Naive thymus-derived CD8-positive, alpha-beta T cell (primary cell): Measurements from ENCODE around the gene PTEN. TPM values are rescaled to one million over a fixed set of nuclear protein-coding genes. Genes with fewer than 3 reads are reported as not detected.

Experiments used
- ATAC-seq, 2 donors: fragments of 150-1000 bp; cut with Tn5 transposase in 1 of 2; sonication (Bioruptor Pico), chemical (Tn5 transposase) in 1 of 2; 1 replicate in 1 of 2; 2 replicates in 1 of 2; pipeline ENCODE4 v1.10.0; 2021; ENCODE audit warnings: mild to moderate bottlenecking in 2 of 2, moderate library complexity in 2 of 2
- POLR2A ChIA-PET: fragments of 350-600 bp; sonication (Branson Sonifier 250); formaldehyde crosslinking; loops from one replicate; lab custom pipeline; 2021; ENCODE audit warnings: antibody characterized with exemption; lab: Charles Lee
- DNase-seq, 10 donors: peaks; one replicate each; pipeline versions ENCODE4 v3.0.0 to v3.0.0-alpha.2; 2020 to 2022
- H3K27ac Mint-ChIP-seq, 10 donors: one replicate each; pipeline ENCODE4 v1.8.0; 2020 to 2022; ENCODE audit warnings: mild to moderate bottlenecking in 10 of 10, mixed read lengths in 10 of 10, moderate library complexity in 4 of 10, inconsistent platforms in 1 of 10
- H3K27me3 Mint-ChIP-seq, 5 donors: one replicate each; pipeline ENCODE4 v1.8.0; 2021 to 2022; ENCODE audit warnings: mixed read lengths in 5 of 5
- H3K36me3 Mint-ChIP-seq, 3 donors: one replicate each; pipeline ENCODE4 v1.8.0; 2020 to 2022; ENCODE audit warnings: mixed read lengths in 3 of 3, mild to moderate bottlenecking in 2 of 3, inconsistent platforms in 1 of 3
- H3K4me1 Mint-ChIP-seq, 4 donors: one replicate each; pipeline ENCODE4 v1.8.0; 2021 to 2022; ENCODE audit warnings: mixed read lengths in 4 of 4
- H3K4me3 Mint-ChIP-seq, 10 donors: one replicate each; pipeline ENCODE4 v1.8.0; 2020 to 2022; ENCODE audit warnings: mild to moderate bottlenecking in 10 of 10, mixed read lengths in 10 of 10, moderate library complexity in 6 of 10, inconsistent platforms in 1 of 10
- H3K9me3 Mint-ChIP-seq, 9 donors: one replicate each; pipeline ENCODE4 v1.8.0; 2020 to 2022; ENCODE audit warnings: mixed read lengths in 9 of 9, mild to moderate bottlenecking in 3 of 9, inconsistent platforms in 1 of 9, moderate library complexity in 1 of 9
- polyA plus RNA-seq, 3 donors: library from polyadenylated mRNA; unstranded; fragments of 300-500 nt; fragmentation: Illumina TruSeq; gene quantifications; one replicate each; pipeline ENCODE4 v1.2.3, GENCODE V29; 2021
- total RNA-seq, 8 experiments: library from RNA in 2 of 8; stranded (reverse) in 2 of 8; gene quantifications; one replicate each; pipeline ENCODE4 v1.2.3 and lab custom pipeline; 2021 to 2026

PTEN gene
- total and polyA plus RNA-seq, 5 experiments from 2014 or later = 29.4 to 90.0 (median 37.7) TPM

DNA sequence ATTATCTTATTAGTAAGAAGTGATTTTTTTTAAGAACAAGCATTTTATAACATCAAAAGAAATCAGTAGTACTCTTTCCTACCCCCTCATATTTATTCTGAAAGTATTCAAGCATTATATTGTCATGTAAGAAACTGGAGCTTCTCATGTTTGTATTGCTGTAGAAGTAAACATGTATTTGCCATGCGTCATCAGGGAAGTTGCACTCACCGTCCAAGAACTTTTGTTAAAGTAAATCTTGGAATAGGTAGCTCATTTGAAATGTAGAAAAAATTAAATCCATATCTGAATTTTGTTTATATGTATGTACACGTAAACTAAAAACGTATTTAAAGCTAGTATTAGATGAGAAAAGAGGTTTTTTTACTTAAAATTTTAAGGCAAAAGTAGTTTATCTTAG, 96.8 kb downstream of the PTEN start:
- no peak for DNase-seq
- POLR2A ChIA-PET = no interaction called here
- ATAC-seq = no peak
- H3K4me3 Mint-ChIP-seq = no peak overlapping the region
- H3K27me3 Mint-ChIP-seq = no peaks in the 10 kb centered on the region
- peaks cover 4 to 22% (median 13%) of the 10 kb centered on the region in 4 donors for H3K4me1 Mint-ChIP-seq
- no peaks in the 10 kb centered on the region for H3K9me3 Mint-ChIP-seq
- peak overlapping the region in 1 of 10 donors; percentile 14 for H3K27ac Mint-ChIP-seq
- peaks cover 0 to 68% (median 29%) of the 10 kb centered on the region in 3 donors for H3K36me3 Mint-ChIP-seq

DNA sequence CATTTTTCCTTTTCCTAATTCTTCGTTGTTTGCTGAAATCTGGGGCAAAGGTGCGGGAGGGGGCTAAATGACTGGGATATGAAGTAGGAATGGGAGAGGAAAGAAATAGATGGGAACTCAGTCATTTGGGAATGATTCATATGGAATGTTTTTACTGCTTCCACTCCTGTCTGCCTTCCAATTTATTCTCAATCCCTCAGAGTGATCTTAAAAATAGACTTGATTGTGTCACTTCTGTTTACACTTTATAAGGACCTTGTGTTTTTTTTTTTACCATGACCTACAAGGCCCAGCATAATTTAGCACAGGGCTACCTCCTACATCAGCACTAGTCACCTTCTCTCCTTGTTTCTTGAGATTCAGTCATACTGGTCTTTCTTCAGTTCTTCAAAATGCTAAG, 97.9 kb downstream of the PTEN start:
- Mint-ChIP-seq H3K27ac (peak overlapping the region in 7 of 10 donors; percentile 5 to 60 (median 22)), H3K36me3 (peaks cover 0 to 71% (median 32%) of the 10 kb centered on the region in 3 donors), H3K9me3 (no peaks in the 10 kb centered on the region), H3K27me3 (no peaks in the 10 kb centered on the region), H3K4me3 (no peak overlapping the region), H3K4me1 (peaks cover 0 to 17% (median 8%) of the 10 kb centered on the region in 4 donors)
- DNase-seq (no peak), ATAC-seq (no peak)
- POLR2A ChIA-PET = no interaction called here

DNA sequence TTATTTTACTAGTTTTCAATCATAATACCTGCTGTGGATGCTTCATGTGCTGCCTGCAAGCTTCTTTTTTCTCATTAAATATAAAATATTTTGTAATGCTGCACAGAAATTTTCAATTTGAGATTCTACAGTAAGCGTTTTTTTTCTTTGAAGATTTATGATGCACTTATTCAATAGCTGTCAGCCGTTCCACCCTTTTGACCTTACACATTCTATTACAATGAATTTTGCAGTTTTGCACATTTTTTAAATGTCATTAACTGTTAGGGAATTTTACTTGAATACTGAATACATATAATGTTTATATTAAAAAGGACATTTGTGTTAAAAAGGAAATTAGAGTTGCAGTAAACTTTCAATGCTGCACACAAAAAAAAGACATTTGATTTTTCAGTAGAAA, 103.0 kb downstream of the PTEN start:
- H3K27ac Mint-ChIP-seq = peak overlapping the region in 3 of 10 donors; percentile 2 to 38 (median 30)
- H3K27me3 Mint-ChIP-seq = no peaks in the 10 kb centered on the region
- H3K4me3 Mint-ChIP-seq = no peak overlapping the region
- H3K36me3 Mint-ChIP-seq = peaks cover 0 to 46% (median 25%) of the 10 kb centered on the region in 3 donors
- DNase-seq (no peak), ATAC-seq (no peak)
- H3K4me1 Mint-ChIP-seq = peaks cover 0 to 14% (median 5%) of the 10 kb centered on the region in 4 donors
- POLR2A ChIA-PET = interaction anchor here (0.7 kb wide), 1 partner anchor 415 kb away, joined by 8 read pairs; no protein-coding TSS in a partner anchor
- H3K9me3 Mint-ChIP-seq = no peaks in the 10 kb centered on the region

DNA sequence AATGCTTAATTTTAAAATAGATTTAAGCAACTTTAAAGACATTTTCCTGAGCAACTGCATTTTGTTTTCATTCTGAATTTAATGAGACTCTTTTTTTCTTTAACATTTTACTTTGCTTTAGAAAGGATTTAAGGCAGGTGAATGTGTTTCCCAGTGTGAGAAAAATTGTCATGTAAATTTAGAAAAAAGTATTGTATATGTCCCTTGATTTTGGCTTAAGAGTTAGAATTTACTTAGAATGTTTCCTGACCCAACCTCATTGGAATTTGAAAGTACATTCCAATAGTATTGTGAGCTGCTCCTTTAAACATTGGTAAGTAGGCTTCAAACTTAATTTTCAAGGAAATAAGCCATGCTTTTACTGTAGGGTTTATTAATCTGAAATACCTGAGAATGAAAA, 110.2 kb downstream of the PTEN start:
- peaks cover 0 to 2% (median 0%) of the 10 kb centered on the region in 9 donors for H3K9me3 Mint-ChIP-seq
- DNase-seq (no peak), ATAC-seq (no peak)
- no peak overlapping the region for H3K27ac Mint-ChIP-seq
- H3K4me3 Mint-ChIP-seq = no peak overlapping the region
- H3K27me3 Mint-ChIP-seq = no peaks in the 10 kb centered on the region
- H3K36me3 Mint-ChIP-seq = peaks cover 0 to 2% (median 0%) of the 10 kb centered on the region in 3 donors
- POLR2A ChIA-PET = no interaction called here
- peaks cover 0 to 16% (median 3%) of the 10 kb centered on the region in 4 donors for H3K4me1 Mint-ChIP-seq

DNA sequence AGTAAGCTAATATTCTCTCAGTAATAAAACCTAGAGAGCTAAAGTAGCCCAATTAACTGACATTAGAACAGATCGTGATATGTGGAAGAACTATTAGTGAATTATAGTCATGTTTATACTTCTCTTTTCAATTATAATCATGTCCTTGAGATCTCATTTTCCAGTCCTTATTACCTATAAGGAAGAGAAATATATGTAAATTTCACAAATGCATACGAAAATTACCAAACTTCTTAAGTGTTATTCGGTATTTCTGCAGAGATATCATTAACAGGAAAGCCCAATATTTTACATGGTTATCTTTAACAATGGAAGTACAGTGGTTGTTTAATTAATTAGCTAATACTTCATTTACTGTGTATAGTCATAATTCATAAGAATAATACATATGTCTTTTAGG, 110.7 kb downstream of the PTEN start:
- ATAC-seq (no peak), DNase-seq (no peak)
- Mint-ChIP-seq H3K4me1 (peaks cover 0 to 16% (median 3%) of the 10 kb centered on the region in 4 donors), H3K36me3 (peaks cover 0 to 2% (median 0%) of the 10 kb centered on the region in 3 donors), H3K4me3 (no peak overlapping the region), H3K9me3 (peaks cover 0 to 2% (median 0%) of the 10 kb centered on the region in 9 donors), H3K27ac (no peak overlapping the region), H3K27me3 (no peaks in the 10 kb centered on the region)
- POLR2A ChIA-PET = no interaction called here

DNA sequence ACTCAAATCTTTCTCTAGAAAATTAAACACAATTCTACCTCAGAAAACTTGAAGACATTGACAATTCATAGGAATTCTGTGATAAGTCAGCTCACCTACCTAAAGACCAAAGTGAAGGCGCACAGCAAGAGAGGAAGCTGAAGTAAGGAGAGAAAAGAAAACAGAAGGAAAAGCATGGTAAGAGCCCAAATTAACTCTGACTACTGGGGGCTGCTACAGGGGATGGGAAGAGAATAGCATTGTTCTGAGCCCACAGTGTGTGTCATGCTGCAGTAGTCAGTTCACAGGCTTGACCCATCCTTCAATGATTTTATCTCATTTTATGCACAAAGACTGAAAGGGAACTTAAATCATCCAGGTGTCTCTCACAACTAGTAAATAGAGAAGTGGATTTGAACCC, 111.3 kb downstream of the PTEN start:
- no peak for ATAC-seq
- Mint-ChIP-seq H3K36me3 (peaks cover 0 to 2% (median 0%) of the 10 kb centered on the region in 3 donors), H3K27me3 (no peaks in the 10 kb centered on the region), H3K4me3 (no peak overlapping the region), H3K27ac (peak overlapping the region in 1 of 10 donors; percentile 27), H3K9me3 (peaks cover 0 to 2% (median 0%) of the 10 kb centered on the region in 9 donors), H3K4me1 (peaks cover 0 to 16% (median 2%) of the 10 kb centered on the region in 4 donors)
- DNase-seq = no peak
- POLR2A ChIA-PET = no interaction called here

DNA sequence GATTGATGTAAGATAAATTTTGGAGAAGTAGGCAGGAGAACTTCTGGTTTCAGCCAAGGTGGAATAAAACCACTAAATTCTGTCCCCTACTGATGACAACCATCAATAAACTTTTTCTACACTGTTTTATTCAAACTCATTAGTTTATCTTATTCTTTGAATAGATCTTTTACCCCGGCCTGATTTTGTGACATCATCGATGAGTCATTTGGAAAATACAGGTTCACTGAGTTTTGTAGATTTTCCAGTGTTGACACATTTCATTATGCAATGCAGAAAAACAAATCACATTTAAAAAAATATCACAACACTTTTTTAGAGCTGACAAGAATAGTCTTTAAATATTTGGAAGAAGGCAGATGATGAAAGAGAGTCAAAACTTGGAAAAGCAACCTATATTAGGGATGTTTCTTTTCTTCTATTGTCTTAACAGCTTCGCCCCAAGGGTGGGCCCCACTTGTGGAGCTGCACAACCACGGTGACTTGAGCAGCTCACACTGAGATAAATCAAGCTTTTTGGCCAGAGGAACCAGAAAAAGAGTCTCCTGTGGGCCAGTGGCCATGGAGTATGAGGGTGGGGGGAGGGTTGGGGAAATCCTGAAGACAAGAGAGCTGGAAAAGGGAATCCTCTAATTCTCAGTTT, 112.8 kb downstream of the PTEN start:
- POLR2A ChIA-PET = no interaction called here
- no peak overlapping the region for H3K27ac Mint-ChIP-seq
- no peak for ATAC-seq
- no peak overlapping the region for H3K4me3 Mint-ChIP-seq
- no peaks in the 10 kb centered on the region for H3K27me3 Mint-ChIP-seq
- peaks cover 0 to 2% (median 0%) of the 10 kb centered on the region in 9 donors for H3K9me3 Mint-ChIP-seq
- DNase-seq = no peak
- H3K36me3 Mint-ChIP-seq = peaks cover 0 to 2% (median 0%) of the 10 kb centered on the region in 3 donors
- H3K4me1 Mint-ChIP-seq = peaks cover 0 to 18% (median 1%) of the 10 kb centered on the region in 4 donors

DNA sequence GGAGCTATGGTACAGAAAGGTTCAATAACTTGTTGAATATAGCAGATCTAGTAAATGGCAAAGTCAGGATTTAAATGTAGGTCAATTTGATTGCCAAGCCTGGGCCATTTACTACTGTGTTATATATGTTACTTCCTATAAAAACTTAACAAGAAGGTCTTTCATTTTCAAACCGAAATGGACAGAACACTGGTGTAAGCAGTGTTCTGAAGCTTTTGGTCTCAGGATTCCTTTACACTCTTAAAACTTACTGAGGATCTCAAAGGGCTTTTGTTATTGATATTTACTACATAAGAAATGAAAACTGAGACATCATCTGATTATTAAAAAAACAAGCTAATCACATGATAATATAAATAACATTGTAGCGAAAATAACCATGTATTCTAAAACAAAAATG, 114.7 kb downstream of the PTEN start:
- Mint-ChIP-seq H3K27ac (no peak overlapping the region), H3K4me3 (no peak overlapping the region), H3K4me1 (peaks cover 0 to 15% (median 0%) of the 10 kb centered on the region in 4 donors), H3K9me3 (no peaks in the 10 kb centered on the region), H3K27me3 (peaks cover 0 to 3% (median 0%) of the 10 kb centered on the region in 5 donors), H3K36me3 (no peaks in the 10 kb centered on the region)
- no peak for ATAC-seq
- no peak for DNase-seq
- POLR2A ChIA-PET = no interaction called here

DNA sequence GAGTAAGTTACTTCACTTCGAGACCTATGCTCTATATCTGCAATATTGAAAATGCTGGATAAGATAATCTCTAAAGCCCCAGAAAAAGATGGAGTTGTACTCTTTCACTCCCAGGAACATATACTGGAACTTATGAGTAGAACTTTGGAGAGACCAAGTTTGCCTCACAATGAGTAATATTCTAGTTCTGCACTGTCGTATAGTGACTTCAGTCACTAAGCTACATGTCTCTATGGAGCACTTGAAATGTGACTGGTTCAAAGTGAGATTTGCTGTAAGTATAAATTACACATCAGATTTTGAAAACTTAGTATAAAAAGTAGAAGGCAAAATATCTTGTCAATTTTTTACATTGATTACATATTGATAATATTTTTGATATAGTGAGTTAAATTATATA, 116.4 kb downstream of the PTEN start:
- Mint-ChIP-seq H3K4me1 (peaks cover 0 to 12% (median 0%) of the 10 kb centered on the region in 4 donors), H3K9me3 (no peaks in the 10 kb centered on the region), H3K27me3 (peaks cover 0 to 7% (median 3%) of the 10 kb centered on the region in 5 donors), H3K4me3 (no peak overlapping the region), H3K27ac (no peak overlapping the region), H3K36me3 (no peaks in the 10 kb centered on the region)
- DNase-seq (no peak), ATAC-seq (no peak)
- POLR2A ChIA-PET = no interaction called here

DNA sequence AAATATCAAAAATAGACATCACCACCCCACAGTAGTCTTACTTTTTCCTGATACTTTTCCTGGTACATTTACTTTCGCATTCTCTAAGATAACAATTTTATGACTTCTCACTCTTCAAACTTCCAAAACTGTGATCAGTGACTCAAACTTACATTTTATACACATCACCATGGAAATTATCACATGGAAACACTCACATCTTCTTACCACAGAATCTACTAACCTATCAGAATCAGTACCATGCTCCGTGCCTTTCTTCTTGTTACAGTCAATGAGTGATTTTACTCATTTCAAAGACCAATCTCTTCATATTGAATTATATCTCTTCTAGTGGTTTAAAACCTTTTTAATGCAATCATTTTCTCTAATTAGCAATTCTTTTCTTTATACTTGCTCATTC, 120.3 kb downstream of the PTEN start:
- Mint-ChIP-seq H3K4me1 (peaks cover 0 to 3% (median under 1%) of the 10 kb centered on the region in 4 donors), H3K27ac (no peak overlapping the region), H3K4me3 (no peak overlapping the region), H3K9me3 (no peaks in the 10 kb centered on the region), H3K36me3 (no peaks in the 10 kb centered on the region), H3K27me3 (peaks cover 0 to 7% (median 3%) of the 10 kb centered on the region in 5 donors)
- no peak for DNase-seq
- POLR2A ChIA-PET = no interaction called here
- ATAC-seq = no peak

DNA sequence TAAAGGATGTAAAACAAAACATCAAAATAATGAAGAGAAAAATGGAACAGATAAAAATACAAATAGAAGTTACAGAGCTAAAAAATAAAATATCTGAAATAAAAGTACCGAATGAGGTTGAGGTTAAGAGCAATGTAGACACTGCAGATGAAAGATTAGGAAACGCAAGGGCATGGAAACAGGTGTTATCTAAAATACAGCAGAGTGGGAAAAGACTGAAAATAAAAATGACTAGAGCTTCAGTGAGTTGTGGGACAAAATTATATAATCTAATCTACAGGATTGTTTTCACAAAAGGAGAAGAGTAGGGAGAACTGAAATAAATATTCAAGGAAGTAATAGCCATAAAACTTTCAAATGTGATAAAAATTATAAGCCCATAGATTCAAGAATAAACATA, 123.8 kb downstream of the PTEN start:
- Mint-ChIP-seq H3K27me3 (peaks cover 0 to 7% (median 3%) of the 10 kb centered on the region in 5 donors), H3K4me1 (peaks cover 0 to 2% (median 0%) of the 10 kb centered on the region in 4 donors), H3K9me3 (no peaks in the 10 kb centered on the region), H3K4me3 (no peak overlapping the region), H3K27ac (no peak overlapping the region), H3K36me3 (no peaks in the 10 kb centered on the region)
- ATAC-seq = no peak
- POLR2A ChIA-PET = no interaction called here
- DNase-seq = no peak

DNA sequence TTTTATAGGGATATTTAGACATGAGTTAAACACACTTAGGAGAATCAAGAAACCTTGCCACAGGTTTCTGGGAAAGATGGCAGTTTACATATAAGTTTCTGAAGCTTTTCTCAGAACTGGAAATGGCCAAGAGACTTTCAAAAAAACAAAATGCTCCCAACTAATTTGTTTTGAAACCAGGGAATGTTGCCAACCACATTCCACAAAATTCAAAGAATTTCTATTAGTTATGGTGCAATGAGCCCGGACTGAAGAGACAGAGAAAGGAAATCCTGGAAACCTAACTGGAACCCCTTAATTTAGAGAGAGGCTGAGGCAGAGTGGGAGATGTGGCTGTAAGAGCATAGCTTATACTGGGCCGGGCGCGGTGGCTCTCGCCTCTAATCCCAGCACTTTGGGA, 128.5 kb downstream of the PTEN start:
- ATAC-seq (no peak), DNase-seq (no peak)
- Mint-ChIP-seq H3K27ac (no peak overlapping the region), H3K4me1 (peaks cover 9 to 15% (median 12%) of the 10 kb centered on the region in 4 donors), H3K36me3 (no peaks in the 10 kb centered on the region), H3K4me3 (no peak overlapping the region), H3K27me3 (no peaks in the 10 kb centered on the region), H3K9me3 (no peaks in the 10 kb centered on the region)
- POLR2A ChIA-PET = interaction anchor here (1.3 kb wide), 1 partner anchor 129 kb away, joined by 4 read pairs; the partner anchor contains the start of genes KLLN and PTEN

DNA sequence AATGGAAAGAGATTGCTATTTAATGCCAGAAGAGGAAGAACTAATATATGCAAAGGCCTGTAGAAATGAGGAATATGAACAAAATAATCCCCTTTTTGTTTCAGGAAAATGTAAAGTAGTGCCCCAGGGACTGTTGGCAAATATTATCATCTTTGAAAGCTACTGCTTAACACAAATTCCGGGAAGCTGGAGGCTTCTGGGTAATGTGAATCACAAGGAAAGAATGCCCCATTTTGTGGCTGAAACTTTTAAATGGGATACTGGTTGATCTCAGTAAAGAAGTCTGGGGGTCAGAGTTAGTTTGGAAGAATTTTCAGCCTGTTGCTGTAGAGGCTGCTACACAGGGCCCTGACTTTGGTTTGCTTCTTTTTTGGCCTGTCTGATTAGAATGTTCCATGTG, 141.0 kb downstream of the PTEN start:
- ATAC-seq (no peak), DNase-seq (no peak)
- Mint-ChIP-seq H3K9me3 (peaks cover 0 to 9% (median 0%) of the 10 kb centered on the region in 9 donors), H3K36me3 (no peaks in the 10 kb centered on the region), H3K4me1 (peaks cover 0 to 2% (median 0%) of the 10 kb centered on the region in 4 donors), H3K27me3 (no peaks in the 10 kb centered on the region), H3K27ac (peak overlapping the region in 1 of 10 donors; percentile 32), H3K4me3 (no peak overlapping the region)
- POLR2A ChIA-PET = interaction anchor here (1.1 kb wide), 1 partner anchor 11 kb away, joined by 5 read pairs; no protein-coding TSS in a partner anchor
